SK-MEL-5 (cell line): ENCODE data around the gene EIF3I. TPM values are rescaled to one million over a fixed set of nuclear protein-coding genes. Genes with fewer than 3 reads are reported as not detected.

Experiments
- DNase-seq: peaks from one replicate; pipeline ENCODE4 v3.0.0-alpha.2; 2016; ENCODE audit warnings: low read depth, low spot score
- in situ Hi-C: cut with HindIII; loops from 2 replicates; pipeline ENCODE4 v1.10.0; 2016; ENCODE audit warnings: low sequenced_read_pairs, high pct_unique_total_duplicates, low pct_unique_long_range_greater_than_20kb
- total RNA-seq: library from RNA; depleted of rRNA; stranded (reverse); fragments of >200 nt; shearing (Covaris generic); gene quantifications from 2 replicates; pipeline ENCODE4 v1.2.3, GENCODE V29; 2014

EIF3I gene
- total RNA-seq, 1 experiment from 2014 or later = 554 TPM

DNA sequence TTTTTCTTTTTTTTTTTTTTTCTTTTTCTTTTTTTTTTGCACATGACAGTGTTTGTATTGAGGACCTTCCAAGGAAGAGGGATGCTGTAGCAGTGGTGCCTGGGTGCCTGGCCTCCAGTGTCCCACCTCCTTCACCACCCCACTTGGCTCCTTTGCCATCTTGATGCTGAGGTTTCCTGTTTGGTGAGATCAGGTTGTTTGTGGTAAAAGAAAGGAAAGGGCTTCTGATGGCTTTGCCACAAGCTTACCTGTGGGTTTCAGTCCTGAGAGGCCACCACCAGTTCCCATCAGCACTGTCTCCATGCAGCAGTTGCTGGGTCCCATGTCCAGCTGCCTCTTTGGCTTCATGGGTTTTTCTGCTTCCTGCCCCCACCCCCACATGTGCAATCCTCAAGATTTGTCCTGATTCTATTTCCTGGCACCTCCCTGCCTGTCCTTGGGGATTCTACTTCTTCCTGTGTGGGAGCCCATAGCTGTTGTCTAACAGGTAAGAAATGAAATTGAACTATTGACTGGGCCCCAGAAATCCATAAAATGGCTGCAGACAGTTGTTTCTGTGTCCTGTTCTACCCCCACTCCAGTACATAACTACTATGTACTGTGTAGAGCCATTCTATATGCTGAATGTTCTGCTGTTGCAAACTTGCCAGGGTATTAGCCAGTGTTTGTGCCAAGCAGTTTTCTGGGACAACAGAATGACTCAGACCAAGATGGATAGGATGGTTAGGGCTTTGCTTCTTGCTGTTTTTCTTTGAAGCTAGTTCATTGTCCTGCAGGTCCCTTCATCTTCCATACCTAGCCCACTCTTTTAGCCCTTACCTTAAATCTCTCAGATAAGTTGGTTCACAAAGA, 26.0 kb upstream of the EIF3I start:
- in situ Hi-C loops = no loop called here
- DNase-seq = no peak

DNA sequence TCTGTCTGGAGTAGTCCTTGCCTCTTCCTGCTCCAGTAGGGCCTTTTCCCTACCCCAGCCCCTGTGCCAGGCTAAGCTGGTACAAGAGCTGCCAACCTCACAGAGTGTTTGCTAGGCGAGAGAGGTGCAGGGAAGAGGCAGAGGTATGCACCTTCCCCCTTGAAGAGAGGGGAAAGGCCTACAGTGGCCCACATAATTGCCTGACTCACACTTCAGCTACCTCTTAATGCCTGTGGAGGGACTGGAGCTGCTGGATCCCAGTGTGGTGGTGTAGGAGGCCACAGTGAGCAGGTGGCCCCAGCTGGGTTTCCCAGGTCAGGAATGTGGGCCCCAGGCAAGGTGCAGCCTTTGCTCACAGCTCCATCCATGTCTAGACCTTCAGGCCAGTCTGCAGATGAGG, 25.1 kb upstream of the EIF3I start:
- no peak for DNase-seq
- in situ Hi-C loops = no loop called here

DNA sequence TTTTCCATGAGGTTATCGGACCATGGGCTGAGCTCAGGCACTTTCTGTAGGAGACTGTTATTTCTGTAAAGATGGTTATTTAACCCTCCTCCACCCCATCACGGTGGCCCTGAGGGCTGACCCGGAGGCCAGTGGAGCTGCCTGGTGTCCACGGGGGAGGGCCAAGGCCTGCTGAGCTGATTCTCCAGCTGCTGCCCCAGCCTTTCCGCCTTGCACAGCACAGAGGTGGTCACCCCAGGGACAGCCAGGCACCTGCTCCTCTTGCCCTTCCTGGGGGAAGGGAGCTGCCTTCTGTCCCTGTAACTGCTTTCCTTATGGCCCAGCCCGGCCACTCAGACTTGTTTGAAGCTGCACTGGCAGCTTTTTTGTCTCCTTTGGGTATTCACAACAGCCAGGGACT, 24.4 kb upstream of the EIF3I start:
- DNase-seq = no peak
- in situ Hi-C loops = no loop called here

DNA sequence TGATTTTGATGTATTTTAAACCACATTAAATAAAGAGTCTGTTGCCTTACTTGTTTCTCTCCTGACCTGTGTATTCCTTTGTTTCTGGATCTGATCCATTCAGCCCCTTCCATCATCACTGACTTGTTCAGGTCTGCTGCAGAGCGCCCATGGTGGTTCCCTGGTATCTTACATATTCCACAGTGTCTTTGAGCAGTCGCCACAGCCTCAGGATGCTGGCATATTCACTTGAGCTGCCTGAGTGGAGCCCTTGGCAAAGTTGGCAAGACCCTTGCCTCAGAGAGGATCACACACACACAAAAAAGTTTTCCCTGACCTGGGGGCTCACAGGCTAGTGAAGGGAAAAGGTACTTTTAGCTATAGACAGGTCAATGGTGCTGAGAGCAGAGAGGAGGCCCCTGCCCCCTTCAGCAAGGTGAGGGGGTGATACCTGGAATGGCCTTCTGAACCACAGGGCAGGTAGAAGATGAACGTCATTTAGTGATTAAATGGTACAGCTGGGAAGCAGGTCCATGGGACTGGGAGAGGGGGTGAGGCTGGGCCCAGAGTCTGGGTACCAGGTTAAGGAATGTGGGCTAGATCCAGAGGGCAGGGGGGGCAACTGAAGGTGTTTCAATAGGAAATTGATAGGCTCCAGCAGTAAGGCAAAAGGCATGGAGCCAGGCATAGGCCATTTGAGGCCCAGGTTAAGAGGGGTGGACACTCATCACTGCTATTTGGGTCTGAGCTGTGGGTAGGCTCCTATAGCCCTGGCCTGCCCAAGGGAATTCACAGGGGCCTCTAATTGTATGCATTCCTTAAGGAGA, 23.8 kb upstream of the EIF3I start:
- DNase-seq = no peak
- in situ Hi-C loops = no loop called here

DNA sequence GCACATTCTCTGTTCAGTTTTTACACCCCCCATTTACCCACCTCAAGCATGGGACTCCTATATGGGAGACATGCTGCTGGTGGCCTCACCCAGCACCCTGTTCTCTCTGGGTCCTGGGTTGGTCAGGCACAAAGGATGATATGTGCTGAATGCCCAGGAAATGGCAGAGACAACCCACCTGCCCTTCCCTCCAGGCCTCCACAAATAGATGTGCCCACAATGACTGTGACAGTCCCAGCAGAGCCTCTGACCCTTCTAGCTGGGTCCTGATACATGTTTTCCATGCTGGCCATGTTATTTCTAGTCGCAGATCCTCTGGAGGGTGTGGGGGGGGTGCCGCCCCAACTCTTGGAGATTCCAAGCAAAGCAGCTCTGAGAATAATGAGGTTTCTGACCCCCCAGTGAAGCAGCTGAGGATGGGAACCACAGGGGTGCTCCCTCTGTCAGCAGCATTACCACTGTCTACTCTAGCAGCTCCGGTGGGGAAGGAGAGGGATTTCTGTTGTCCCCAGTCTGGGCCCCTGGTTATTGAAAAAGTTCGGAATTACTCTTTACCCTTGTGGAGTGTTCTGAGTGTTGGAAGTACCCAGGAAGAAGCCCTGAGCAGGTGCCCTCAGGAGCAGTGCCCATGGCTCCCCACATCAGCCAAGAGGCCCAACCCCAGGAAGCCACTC, 23.0 kb upstream of the EIF3I start:
- in situ Hi-C loops = no loop called here
- DNase-seq = no peak

DNA sequence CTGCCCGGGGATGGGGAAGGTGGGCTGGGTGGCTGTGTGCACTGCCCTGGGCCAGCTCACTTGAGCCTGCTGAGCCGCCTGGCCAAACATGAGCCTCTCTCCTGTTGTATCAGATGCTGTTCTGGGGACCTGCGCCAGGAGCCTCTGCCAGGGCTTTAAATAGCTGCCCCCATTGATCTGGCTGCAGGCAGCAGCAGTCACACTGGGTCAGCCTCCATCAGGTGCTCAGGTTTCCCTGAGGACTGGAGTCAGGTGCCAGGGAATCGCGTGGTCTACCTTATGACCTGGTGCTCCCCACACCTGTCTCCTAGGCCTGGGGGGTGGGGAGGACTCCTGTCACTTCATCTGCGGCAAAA, 22.5 kb upstream of the EIF3I start:
- no peak for DNase-seq
- in situ Hi-C loops = no loop called here

DNA sequence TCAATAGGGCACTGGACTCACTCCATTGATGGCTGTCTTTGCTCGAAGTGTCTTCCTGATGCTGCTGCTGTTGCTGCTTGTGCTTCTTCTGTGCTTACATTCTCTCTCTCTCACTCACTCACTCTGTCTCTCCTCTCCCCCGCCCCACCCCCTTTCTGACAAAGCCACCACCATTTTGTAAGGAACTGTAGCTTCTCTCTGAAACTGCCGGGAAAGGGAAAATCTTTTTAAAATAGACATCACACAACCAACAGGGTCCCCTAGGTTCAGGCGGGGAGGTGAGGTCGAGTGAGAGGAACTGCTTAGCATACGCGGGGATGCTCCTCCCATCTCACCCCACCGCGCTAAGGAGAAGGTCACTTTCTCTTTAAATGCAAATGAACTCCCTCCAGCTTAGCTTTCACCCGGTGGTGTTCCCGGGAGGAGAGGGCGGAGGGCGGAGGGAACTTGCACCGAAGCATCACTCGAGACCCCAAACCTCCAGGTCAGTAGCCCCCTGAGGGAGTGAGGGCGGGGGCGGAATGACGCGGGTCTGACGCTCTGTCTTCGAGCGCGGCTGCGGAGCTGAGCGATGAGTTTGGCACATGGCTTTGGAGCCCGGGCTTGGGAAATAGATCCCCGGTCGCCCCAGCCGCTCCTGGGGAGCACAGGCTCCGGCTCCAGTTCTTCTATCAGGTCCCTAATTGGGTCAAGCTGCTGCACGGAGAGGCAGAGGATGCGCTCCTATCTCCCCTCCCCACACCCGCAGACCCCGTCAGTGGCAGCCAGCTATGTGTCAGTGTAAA, 21.8 kb upstream of the EIF3I start, which contains the start of gene CCDC28B:
Gene CCDC28B (plus strand): TSS at position 370 of the 785 bp plus-strand sequence. CDS start 1,341 bp downstream, outside the sequence.
- peak; percentile 51 for DNase-seq
- in situ Hi-C loops = no loop called here

DNA sequence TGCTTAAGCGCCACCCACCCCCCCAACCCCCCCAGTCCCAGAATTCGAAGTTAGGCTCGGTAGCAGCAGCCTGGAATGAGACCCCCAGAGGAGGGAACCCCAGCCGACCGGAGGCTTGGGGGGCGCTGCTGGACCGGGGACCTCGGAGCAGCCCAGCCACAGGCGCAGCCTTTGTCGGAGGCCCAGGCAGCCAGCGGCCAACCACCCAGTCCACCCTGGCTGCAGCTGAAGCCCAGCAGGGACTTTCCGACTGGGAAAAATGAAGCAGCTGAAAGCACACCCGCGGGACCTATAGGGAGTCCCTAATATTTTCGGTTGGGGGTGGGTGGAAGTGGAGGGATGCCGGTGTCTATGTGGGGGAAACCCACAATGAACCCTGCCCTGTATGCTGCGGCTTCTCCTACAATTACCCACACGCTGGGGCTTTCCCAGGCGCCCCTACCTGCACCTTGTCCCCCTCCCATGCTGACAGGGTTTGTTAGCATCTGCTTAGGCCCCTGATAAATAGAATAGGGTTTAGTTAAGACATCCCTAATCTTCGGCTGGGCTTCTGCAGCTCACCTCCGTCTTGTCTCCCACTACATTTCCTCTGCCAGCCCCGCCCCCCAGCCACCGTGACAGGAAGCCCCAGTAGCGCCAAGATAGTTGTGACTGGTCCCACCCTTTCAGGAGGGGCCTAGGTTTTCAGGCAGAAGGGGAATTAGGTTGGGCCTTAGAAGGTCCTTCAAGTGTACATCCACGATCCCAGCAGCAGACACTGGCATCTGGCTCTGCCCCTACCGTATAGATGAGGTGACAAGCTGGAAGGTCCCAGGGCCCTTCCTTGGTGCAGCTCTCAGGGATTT, 21.0 kb upstream of the EIF3I start:
- in situ Hi-C loops = no loop called here
- DNase-seq = no peak

DNA sequence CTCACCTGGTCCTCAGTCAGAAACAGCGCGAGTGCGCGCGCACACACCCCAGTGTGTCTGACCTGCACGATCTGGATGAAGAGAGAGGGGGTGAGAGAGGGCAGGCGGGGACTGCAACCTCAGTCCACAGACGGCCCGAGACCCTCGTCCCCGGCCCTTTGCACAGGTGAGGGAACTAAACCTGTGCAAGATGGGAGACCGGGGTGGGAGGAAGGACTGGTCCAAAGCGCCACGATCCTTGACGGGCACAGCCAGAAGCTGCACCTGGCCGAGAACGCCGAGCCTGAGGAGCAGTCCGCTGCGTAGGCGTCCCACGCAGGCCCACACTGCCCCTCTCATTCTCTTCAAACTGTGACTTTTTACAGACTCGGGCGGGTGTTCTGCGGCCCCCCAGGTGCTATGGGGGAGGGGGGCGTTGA, 17.3 kb upstream of the EIF3I start:
- in situ Hi-C loops = no loop called here
- no peak for DNase-seq

DNA sequence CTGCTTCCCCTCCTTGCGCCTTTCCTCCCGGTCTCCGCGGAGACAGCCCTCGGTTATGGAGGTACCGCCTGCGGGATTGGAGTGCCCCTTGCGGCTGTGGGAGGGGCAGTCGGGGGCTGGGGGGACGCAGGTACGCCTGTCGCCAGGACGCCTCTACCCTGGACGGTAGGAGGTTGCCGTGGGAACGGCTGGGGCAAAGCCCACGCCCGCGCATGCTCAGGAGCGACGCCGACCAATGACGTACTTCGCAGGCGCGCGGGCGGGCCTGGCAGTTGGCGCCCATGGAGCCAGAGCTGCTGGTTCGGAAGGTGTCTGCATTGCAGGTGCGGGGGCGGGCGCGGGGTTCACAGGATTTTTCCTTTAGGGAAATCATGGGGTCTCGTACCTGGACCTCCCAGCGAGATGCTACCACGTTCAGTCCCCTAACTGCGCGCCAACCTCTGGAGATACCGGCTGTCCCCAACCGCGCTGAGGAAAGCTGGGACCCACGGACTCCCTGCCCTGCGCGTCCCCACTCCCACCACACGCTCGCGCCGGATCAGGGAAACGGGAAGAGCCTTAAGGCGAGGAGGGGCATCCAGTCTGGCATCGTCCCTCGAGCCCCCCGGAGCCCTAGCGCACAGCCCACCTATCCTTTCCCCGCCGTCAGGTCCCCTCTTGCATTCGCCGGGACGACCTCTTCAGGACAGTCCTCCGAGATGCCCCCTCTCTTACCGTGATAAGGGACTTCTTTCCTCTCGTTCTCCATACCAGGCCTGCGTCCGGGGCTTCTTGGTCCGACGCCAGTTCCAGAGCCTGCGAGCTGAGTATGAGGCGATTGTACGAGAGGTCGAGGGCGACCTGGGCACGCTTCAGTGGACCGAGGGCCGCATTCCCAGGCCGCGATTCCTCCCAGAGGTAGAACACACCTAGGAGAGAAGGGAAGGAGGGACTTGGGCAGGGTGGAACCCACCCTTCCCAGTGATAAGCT, 16.5 kb upstream of the EIF3I start, which contains the start of gene IQCC:
Gene IQCC (plus strand): TSS at position 271 of the 970 bp plus-strand sequence. CDS start 11 bp downstream, at position 282.
- DNase-seq = peak; percentile 73
- in situ Hi-C loops = no loop called here

DNA sequence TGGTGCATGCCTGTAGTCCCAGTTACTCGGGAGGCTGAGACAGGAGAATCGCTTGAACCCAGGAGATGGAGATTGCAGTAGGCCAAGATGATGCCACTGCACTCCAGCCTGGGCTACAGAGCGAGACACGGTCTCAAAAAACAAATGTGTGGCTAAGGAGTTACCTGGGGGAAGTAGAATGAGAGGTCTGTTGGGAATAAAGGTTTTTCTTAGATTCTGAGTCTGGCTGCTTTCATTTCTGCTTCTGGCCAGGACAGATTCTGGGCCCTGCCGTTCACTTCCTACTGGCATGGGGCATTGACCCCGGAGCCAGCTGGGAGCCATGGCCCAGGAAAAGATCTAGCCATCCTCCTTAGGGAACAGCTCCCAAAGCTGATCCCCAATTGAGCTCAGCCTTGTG, 13.7 kb upstream of the EIF3I start:
- DNase-seq = no peak
- in situ Hi-C loops = no loop called here

DNA sequence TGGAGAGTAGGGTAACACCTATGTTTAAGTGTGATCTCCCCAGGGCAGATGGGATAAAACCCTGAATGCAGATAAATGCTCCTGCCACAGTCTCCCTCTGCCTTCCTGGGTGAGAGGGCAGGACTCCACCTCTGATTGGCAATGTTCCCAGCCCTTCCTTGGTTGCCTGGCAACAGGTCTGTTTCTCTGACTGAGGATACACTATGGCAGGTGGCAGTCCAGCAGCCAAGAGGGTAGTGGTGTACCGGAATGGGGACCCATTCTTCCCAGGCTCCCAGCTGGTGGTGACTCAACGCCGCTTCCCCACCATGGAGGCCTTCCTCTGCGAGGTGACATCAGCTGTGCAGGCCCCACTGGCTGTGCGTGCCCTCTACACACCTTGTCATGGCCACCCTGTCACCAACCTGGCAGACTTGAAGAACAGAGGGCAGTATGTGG, 13.3 kb upstream of the EIF3I start, which contains the start of gene DCDC2B:
Gene DCDC2B (plus strand): TSS at position 199 of the 438 bp plus-strand sequence. CDS start 5 bp downstream, at position 204.
- in situ Hi-C loops = no loop called here
- DNase-seq = no peak

DNA sequence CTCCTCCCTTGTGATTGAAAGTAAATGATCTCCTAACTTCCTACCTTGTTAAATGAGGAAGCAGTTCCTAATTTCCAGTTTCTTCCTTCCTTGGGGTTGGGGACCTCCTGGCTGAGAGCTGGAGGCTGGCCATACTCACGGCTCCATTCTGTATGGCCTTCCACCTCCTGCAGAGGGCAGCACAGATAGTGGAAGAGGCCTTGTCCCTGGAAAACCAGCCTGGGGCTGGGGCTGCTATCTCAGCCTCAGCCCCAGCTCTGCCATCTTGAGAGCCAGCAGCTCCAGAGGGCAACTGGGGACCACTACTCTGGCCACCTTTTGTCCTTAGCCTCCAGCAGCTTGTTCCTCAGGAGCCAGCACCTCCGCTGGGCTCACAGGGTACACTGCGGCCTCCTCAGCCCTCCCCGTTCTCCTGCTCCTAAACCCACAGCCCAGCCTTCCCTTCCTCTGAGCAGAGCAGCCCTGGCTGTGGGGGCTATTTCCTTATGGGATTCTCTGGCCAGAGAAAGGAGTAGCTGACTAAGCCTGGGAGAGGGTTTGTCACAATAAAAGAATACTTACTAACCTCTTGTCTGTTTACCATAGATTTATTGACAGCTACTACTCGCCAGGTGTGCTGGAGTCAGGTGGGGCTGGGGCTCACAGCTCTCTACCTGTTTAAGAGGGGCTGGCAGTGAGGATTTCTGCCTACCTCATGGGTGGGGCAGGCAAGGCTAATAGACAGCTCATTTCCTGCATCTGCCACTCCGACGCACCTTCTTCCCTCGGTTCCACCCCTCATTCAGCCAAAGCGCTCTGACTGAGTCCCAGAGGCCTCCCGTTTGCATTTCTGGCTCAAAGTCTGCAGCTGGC, 6.4 kb upstream of the EIF3I start:
- in situ Hi-C loops = no loop called here
- DNase-seq = peak; percentile 80

DNA sequence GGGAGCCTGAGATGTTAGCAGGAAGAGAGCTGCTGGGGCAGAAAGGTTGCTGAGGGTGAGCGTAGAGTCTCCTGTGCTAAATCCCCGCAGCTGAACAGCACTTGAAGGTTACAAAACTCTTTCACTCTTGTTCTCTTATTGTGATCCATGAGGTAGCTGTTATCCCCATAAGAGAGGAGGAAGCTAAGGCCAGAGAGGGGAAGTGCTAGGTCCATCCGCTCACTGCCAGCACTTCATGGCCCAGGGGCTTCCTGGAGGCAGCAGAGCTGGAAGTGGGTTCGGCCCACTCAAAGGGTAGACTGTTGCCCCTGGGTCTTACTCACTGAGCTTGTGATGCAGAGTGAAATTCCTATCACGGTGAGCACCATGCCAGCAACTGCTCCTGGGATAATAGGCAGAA, 5.6 kb upstream of the EIF3I start:
- DNase-seq = no peak
- in situ Hi-C loops = no loop called here

DNA sequence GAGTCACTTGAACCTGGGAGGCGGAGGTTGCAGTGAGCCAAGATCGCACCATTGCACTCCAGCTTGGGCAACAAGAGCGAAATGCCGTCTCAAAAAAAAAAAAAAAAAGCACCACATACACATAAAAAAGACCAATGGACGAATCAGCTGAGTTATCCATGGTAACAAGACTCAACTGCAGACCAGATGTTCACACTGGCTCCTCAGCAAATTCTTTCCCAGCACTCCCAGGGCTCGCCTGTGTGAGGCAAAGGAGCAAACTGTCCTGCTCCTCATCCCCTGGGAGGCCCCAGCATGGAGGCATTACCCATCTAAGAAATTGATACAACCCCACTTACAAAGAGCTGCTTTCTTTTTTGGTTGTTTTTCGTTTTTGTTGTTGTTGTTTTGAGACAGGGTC, 3.2 kb upstream of the EIF3I start:
- no peak for DNase-seq
- in situ Hi-C loops = no loop called here
